Dermis microvascular lymphatic vessel endothelial cell (primary cell): ENCODE measurements around the gene ACSL4. TPM values are rescaled to one million over a fixed set of nuclear protein-coding genes. Genes with fewer than 3 reads are reported as not detected.
A peak's percentile ranks its signal among the peaks of the same experiment; 100 is the strongest.
"Not testable (repeated sequence)": the region's sequence is repeated elsewhere in the genome, so short reads cannot be mapped to it uniquely, and the experiment has no call there.

Experiments used
- DNase-seq, 2 donors: peaks; one replicate each; pipeline versions ENCODE4 v3.0.0 to v3.0.0-alpha.2; 2010; ENCODE audit warnings: low read depth in 2 of 2
- total RNA-seq: library from RNA; depleted of rRNA; stranded (reverse); fragments of >200 nt; gene quantifications from 2 replicates; pipeline ENCODE4 v1.2.1, GENCODE V29; 2014

ACSL4 gene
- total RNA-seq, 1 donor from 2014 or later = 64.7 TPM

DNA sequence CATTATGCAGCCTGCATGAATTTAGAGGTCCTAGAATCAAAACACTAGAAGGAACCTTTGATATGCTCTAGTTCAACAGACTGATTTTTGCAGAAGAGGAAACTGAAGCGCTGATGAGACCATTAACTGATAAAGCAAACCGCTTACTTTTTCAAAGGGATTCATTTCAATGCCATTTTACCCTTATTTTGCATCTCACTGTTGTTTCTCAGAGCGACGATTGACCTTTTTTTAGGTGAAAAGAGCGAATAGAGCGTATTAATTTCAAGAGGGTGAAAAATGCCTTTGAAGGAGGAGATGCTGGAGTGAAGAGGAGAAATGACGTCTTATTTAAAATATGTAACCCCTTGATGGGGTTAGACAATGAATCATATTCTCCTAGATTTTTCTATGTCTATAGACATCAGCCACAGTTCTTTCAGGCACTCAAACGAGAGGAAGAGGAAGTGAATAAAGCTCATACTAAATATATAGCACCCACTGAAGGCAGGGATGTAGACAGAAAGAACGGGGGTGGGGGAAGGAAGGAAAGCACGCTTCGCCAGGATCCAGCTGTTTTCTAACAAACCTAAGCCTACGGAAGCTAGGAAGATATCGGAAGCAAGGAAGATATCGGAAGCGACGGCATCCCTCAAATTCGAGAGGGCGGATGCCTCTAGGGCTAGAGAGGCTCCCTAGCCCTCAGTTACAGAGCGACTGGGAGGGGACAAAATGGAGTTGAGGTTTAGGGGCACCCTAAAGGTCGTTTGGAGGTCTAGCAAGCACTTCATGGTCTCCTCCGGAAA, 848 bp downstream of the ACSL4 start:
- peak in 1 of 2 donors; percentile 48 for DNase-seq

- no peak for DNase-seq
Measured at GRCh38 chrX:109728173-109728535, 4.9 kb downstream of the ACSL4 start.

GRCh38 chrX:109724971-109725370, 8.1 kb downstream of the ACSL4 start:
- not testable (repeated sequence) for DNase-seq

GRCh38 chrX:109720947-109721346, 12.1 kb downstream of the ACSL4 start:
- no peak for DNase-seq

GRCh38 chrX:109719264-109719663, 13.8 kb downstream of the ACSL4 start:
- DNase-seq = no peak

GRCh38 chrX:109716431-109717028, 16.5 kb downstream of the ACSL4 start:
- DNase-seq = peak in 1 of 2 donors; percentile 21

DNA sequence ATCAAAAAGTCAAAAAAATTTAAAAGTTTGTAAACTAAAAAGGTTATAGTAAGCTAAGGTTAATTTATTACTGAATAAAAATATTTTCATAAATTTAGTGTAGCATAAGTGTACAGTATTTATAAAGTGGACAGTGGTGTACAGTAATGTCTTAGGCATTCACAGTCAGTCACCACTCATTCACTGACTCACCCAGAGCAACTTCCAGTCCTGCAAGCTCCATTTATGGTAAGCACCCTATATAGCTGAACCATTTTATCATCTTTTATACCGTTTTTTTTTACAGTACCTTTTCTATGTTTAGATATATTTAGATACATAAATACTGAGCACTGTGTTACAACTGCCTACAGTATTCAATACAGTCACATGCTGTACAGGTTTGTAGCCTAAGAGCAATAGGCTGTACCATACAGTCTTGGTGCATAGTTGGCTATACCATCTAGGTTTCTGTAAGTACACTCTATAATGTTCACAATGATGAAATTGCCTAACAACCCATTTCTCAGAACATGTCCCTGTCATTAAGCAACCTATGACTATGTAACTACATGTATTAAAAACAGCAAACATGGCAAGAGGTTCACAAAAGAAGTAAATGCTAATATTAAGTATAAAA, 18.6 kb downstream of the ACSL4 start:
- DNase-seq = peak in 1 of 2 donors; percentile 51

- DNase-seq = no peak
Measured at GRCh38 chrX:109710181-109710580, 22.9 kb downstream of the ACSL4 start.

- DNase-seq = no peak
Measured at GRCh38 chrX:109709129-109709631, 23.9 kb downstream of the ACSL4 start.

DNA sequence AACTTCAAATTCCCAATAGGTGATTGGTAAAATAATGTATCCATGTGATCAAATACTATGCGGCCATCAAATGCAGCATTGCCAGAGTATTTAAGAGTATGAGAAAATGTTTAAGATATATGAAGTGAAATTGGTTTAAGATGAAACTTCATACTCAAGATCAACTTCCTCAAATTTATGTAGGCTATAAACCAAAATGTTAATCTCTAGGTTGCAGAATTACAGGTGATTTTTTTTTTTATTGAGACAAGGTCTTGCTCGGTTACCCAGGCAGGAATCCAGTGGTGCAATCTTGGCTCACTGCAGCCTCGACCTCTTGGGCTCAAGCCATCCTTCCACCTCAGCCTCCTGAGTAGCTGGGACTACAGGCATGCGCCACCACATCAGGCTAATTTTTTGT, 25.3 kb downstream of the ACSL4 start:
- no peak for DNase-seq

DNA sequence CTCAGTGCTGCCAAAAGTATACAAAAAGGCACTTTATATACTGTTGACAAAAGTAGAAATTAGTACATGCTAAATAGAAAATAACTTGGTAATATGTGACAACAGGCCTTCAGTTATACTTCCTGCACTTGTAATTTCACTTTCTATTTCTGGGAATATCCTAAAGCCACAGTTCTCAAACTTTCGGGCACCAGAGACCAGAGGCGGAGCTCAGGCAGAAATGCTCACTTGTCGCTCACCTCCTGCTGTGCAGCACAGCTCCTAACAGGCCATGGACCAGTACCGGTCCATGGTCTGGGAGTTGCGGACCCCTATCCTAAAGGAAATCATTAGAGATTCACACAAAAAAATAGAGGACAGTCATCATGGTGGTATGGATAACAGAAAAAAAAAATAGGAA, 25.7 kb downstream of the ACSL4 start:
- no peak for DNase-seq

GRCh38 chrX:109704563-109704962, 28.5 kb downstream of the ACSL4 start:
- no peak for DNase-seq

- DNase-seq = no peak
Measured at GRCh38 chrX:109697855-109698254, 35.2 kb downstream of the ACSL4 start.

DNA sequence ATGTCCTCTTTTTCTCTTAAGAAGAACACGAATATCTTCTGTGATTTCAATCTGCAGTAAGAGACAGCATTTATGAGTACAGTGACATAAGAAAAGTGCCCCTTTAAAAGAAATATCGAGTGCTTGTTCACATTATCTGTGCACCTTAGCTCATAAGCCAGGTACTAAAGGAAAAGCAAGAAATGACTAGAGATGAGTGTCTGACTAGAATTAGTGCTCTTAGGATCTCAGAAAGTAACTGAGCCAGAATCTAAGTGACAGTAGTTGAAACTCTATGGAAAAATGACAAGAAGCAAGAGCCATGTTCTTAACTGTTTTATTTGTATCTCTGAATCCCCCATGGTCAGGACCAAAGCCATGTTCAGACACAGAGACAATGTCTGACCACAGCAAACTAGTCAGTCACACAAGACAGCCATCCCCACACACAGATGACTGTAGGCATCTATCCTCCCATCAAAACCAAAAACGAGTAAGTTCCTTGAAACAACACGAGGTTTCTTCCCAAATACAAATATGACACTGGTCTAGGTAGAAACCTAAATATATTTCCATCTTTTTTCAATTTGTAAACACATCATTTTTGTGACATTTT, 36.8 kb downstream of the ACSL4 start:
- DNase-seq = no peak

DNA sequence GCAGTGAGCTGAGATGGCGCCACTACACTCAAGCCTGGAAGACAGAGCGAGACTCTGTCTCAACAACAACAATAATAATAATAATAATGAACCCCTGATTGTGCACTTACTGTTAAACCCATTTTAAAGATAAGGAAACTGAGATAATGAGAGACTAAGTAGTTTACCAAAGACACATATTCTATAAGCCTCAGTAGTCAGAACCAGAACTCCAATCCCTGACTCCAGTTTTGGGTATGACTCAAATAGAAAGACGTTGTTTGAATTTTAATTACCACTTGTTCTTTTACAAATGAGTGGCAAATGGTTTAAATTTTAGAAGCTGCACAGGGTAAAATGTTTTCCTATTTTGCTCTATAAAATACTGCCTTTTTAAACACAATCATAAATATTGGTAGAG, 37.4 kb downstream of the ACSL4 start:
- DNase-seq = no peak

- no peak for DNase-seq
Measured at GRCh38 chrX:109691752-109692151, 41.3 kb downstream of the ACSL4 start.

DNA sequence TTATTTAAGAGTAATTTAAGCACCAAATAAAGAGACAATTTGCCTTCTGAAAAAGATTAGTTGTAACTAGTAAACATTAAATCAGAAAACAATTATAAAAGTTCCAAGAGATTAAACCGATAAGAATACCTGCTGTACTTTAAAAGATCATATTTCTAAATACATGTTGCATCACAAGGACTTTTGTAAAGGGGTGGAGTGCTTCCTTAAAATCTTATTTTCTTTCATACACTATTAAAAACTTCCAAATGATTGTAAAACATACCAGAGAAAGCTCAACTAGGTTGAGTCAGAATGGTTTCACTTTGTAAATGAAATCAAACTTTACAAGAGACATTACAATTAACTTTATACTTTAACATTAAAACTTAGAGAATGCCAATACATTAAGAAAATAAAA, 41.8 kb downstream of the ACSL4 start:
- DNase-seq = no peak

GRCh38 chrX:109687903-109688302, 45.2 kb downstream of the ACSL4 start:
- DNase-seq = no peak

- DNase-seq = no peak
Measured at GRCh38 chrX:109685656-109686078, 47.4 kb downstream of the ACSL4 start.

DNA sequence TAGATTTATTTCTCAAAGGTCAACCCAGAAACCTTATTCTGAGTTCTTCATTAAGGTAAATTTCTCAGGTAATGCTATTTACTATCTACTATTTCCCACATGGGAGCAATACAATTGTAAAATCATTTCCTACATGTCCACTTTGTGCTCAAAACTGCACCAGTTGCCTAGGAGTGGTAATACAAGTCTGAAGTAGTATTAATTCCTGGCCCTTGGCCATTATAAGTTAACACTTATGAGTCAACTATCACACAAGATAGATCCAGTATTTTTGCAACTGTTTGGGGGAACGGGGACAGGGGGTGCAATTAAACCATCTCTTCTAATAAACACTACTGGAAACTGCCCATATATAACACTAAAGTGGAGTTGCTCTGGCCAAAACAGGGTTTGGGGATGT, 48.9 kb downstream of the ACSL4 start:
- no peak for DNase-seq

DNA sequence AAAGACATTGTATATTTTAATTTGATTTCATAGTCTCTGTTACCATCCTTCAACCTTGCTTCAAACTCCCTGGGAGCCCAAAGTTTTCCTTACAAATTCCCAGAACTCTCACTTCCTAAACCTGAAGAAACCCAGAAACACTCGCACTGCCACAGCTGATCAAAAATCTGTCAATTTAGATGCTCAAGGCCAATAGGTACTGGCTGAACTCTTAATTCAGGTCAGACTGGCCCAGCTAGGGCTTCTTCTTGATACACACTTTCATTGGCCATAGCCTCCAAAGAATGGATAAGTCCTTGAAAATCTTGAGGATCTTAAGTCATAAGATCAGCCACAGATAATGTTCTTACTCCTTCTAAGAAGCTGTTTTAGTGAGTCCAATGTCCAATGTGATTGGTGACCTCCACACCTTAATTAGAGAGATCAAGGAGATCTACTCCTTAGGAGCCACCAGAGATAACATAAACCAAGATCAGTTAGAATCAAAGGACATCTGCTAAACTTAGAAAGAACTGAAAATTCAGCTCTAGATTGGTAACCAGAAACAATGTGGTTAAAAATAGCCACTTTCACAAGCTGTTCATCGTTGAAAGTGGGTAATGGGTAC, 51.5 kb downstream of the ACSL4 start:
- no peak for DNase-seq

GRCh38 chrX:109679820-109680219, 53.2 kb downstream of the ACSL4 start:
- DNase-seq = no peak
